Upper lobe of left lung (tissue), 4 donors: ENCODE results near the gene MUC5AC.

Experiments used
- CTCF ChIP-seq, 6 experiments: fragments of 450-650 bp in 4 of 6; fragments of 200-600 bp in 2 of 6; sonication (generic) in 2 of 6; IDR thresholded peaks; one replicate each; pipeline ENCODE4 v1.5.1; 2016 to 2019; ENCODE audit warnings: antibody characterized with exemption in 6 of 6
- POLR2A ChIP-seq, 4 donors: fragments of 450-650 bp; IDR thresholded peaks; one replicate each; pipeline ENCODE4 v1.5.1; 2016 to 2017; ENCODE audit warnings: antibody characterized with exemption in 4 of 4, mild to moderate bottlenecking in 2 of 4
- POLR2AphosphoS5 ChIP-seq, 2 donors: sonication (generic); formaldehyde crosslinking; IDR thresholded peaks; one replicate each; pipeline ENCODE4 v1.5.1; 2017; ENCODE audit warnings: antibody characterized with exemption in 2 of 2

GRCh38 chr11:1165256-1166041 is 7.7 kb downstream of the MUC5AC start:
- no peak for TF ChIP-seq POLR2A (IDR thresholded peaks at IDR 0.05)
- no peak for TF ChIP-seq CTCF (IDR thresholded peaks at IDR 0.05)
- TF ChIP-seq POLR2AphosphoS5 (IDR thresholded peaks at IDR 0.05): no peak
